ENCODE results near the gene SERTAD4. TPM values are rescaled to one million over a fixed set of nuclear protein-coding genes. Genes with fewer than 3 reads are reported as not detected.
A peak's percentile ranks its signal among the peaks of the same experiment; 100 is the strongest.

Gene SERTAD4
- total RNA-seq, 4 donors from 2014 or later: 0.60 to 6.7 (median 2.0) TPM

- Histone ChIP-seq H3K27me3 (peaks cover 28% of the 10 kb centered on the region), H3K4me1 (peaks cover 16 to 41% (median 22%) of the 10 kb centered on the region in 4 donors), H3K36me3 (no peaks in the 10 kb centered on the region), H3K27ac (peak overlapping the region; percentile 58 to 87 (median 72)), H3K9me3 (no peaks in the 10 kb centered on the region), H3K4me3 (no peak overlapping the region)
- DNase-seq: peak; percentile 36
- WGBS, 2 donors (ENCODE audit: low coverage in 1 of 2): 40 to 60% methylated on average over 2 to 7 of the region's 7 CpGs
- intact Hi-C loops (cut with DNase I; ENCODE audit: low total_unique reads) (loop anchor here (5.0 kb wide), 1 partner anchor 56 kb away; no protein-coding TSS in a partner anchor), in situ Hi-C loops (cut with MboI; ENCODE audit: low pct_ligation_motif_present in 1 of 4, low pct_unique_long_range_greater_than_20kb in 1 of 4, low sequenced_read_pairs in 3 of 4) (no loop called here)
- no peak for TF ChIP-seq CTCF (IDR thresholded peaks at IDR 0.05)
- TF ChIP-seq POLR2AphosphoS5 (IDR thresholded peaks at IDR 0.05): peak in 1 of 3 donors; percentile 8
Observed at GRCh38 chr1:210293171-210293607, 60.6 kb downstream of the SERTAD4 start.

GRCh38 chr1:210294999-210295745, 62.6 kb downstream of the SERTAD4 start:
- DNase-seq: peak; percentile 17
- TF ChIP-seq EP300 (IDR thresholded peaks at IDR 0.05; ENCODE audit: low read depth) (no peak), POLR2AphosphoS5 (IDR thresholded peaks at IDR 0.05) (no peak), POLR2A (IDR thresholded peaks at IDR 0.05) (no peak), CTCF (IDR thresholded peaks at IDR 0.05) (no peak)

More at GRCh38 chr1:210294999-210295745, 62.6 kb downstream of the SERTAD4 start:
- in situ Hi-C loops (cut with MboI; ENCODE audit: low pct_ligation_motif_present in 1 of 4, low pct_unique_long_range_greater_than_20kb in 1 of 4, low sequenced_read_pairs in 3 of 4) (no loop called here), intact Hi-C loops (cut with DNase I; ENCODE audit: low total_unique reads) (loop anchor here (5.0 kb wide), 1 partner anchor 58 kb away; no protein-coding TSS in a partner anchor)
- WGBS, 2 donors (ENCODE audit: low coverage in 1 of 2): 60 to 66% methylated on average over 1 to 10 of the region's 10 CpGs
- peaks cover 31% of the 10 kb centered on the region for H3K27me3 ChIP-seq
- H3K4me3 ChIP-seq: no peak overlapping the region
- no peaks in the 10 kb centered on the region for H3K9me3 ChIP-seq
- H3K27ac ChIP-seq: peak overlapping the region; percentile 44 to 87 (median 58)
- H3K36me3 ChIP-seq: no peaks in the 10 kb centered on the region
- peaks cover 16 to 41% (median 22%) of the 10 kb centered on the region in 4 donors for H3K4me1 ChIP-seq

Other genes with a start within 250 kb of the SERTAD4 start
- 10 to 100 TPM in 1 of 4 donors, 1 to 10 TPM in 3; 2.2 to 11.6 (median 7.3) TPM for gene HHAT, start 96.1 kb downstream of the SERTAD4 start, total RNA-seq